B cell (primary cell): ENCODE data around the gene ERBB4.

ENCODE experiments used
- CTCF ChIP-seq: fragments of 200-600 bp; IDR thresholded peaks from one replicate; pipeline ENCODE4 v1.8.0; 2022; ENCODE audit warnings: antibody characterized with exemption, mild to moderate bottlenecking
- EZH2 ChIP-seq: IDR thresholded peaks from 2 replicates; pipeline ENCODE4 v1.6.1; 2012; ENCODE audit warnings: borderline replicate concordance, low read depth, mild to moderate bottlenecking, moderate library complexity, low read length; ENCODE audit not compliant: insufficient read depth, poor library complexity, severe bottlenecking

- no peak for TF ChIP-seq CTCF
- TF ChIP-seq EZH2, result no peak
Measured at GRCh38 chr2:212259226-212259625, 279.4 kb downstream of the ERBB4 start.
